Tibial artery (tissue), 4 donors: ENCODE results near the gene ASNS.
"Not testable (repeated sequence)": the region's sequence is repeated elsewhere in the genome, so short reads cannot be mapped to it uniquely, and the experiment has no call there.

ENCODE experiments used
- DNase-seq, 2 donors: peaks; one replicate each; pipeline ENCODE4 v3.0.0-alpha.2; 2019
- H3K27ac ChIP-seq, 2 donors: fragments of 200-600 bp; sonication (generic) in 1 of 2; 1 replicate in 1 of 2; 2 replicates in 1 of 2; pipeline ENCODE4 v1.5.1; 2018 to 2019; ENCODE audit warnings: mild to moderate bottlenecking in 1 of 2
- H3K27me3 ChIP-seq, 2 donors: fragments of 200-600 bp; sonication (generic) in 1 of 2; one replicate each; pipeline versions ENCODE4 v1.5.1 to v1.6.0; 2016 to 2019
- H3K36me3 ChIP-seq, 3 donors: fragments of 200-600 bp; sonication (generic) in 2 of 3; one replicate each; pipeline ENCODE4 v1.5.1; 2016 to 2019; ENCODE audit warnings: mild to moderate bottlenecking in 2 of 3
- H3K4me1 ChIP-seq, 4 donors: fragments of 200-600 bp; sonication (generic) in 2 of 4; 1 replicate in 3 of 4; 2 replicates in 1 of 4; pipeline ENCODE4 v1.5.1; 2016 to 2019
- H3K4me3 ChIP-seq, 2 donors: fragments of 200-600 bp; sonication (generic) in 1 of 2; 1 replicate in 1 of 2; 2 replicates in 1 of 2; pipeline ENCODE4 v1.5.1; 2018 to 2019; ENCODE audit warnings: mild to moderate bottlenecking in 2 of 2
- H3K9me3 ChIP-seq, 3 donors: fragments of 200-600 bp; sonication (generic) in 1 of 3; one replicate each; pipeline ENCODE4 v1.5.1; 2016 to 2019
- CTCF ChIP-seq, 2 experiments: fragments of 200-600 bp in 1 of 2; fragments of 450-650 bp in 1 of 2; IDR thresholded peaks; one replicate each; pipeline ENCODE4 v1.5.1; 2017 to 2019; ENCODE audit warnings: antibody characterized with exemption in 2 of 2, mild to moderate bottlenecking in 1 of 2, moderate library complexity in 1 of 2
- intact Hi-C: fragments of 100-400 bp; cut with DNase I; formaldehyde crosslinking; loops from one replicate; pipeline ENCODE4 v1.15.0; 2023; ENCODE audit warnings: low total_unique reads

The ASNS gene

GRCh38 chr7:97872025-97872669, at the start of gene ASNS:
Gene ASNS, minus strand, starts transcription at chr7:97872408. Its CDS starts 3,252 bp downstream, at chr7:97869156.
- intact Hi-C loops: no loop called here
- H3K36me3 ChIP-seq: peaks cover 2 to 7% (median 5%) of the 10 kb centered on the region in 3 donors
- H3K9me3 ChIP-seq: no peaks in the 10 kb centered on the region
- TF ChIP-seq CTCF (IDR thresholded peaks at IDR 0.05): no peak
- H3K27me3 ChIP-seq: no peaks in the 10 kb centered on the region
- H3K27ac ChIP-seq: peak within 1 kb of the TSS; percentile 68 to 82
- H3K4me1 ChIP-seq: peaks cover 0 to 12% (median 2%) of the 10 kb centered on the region in 4 donors
- peak within 1 kb of the TSS; percentile 72 to 77 for H3K4me3 ChIP-seq
- DNase-seq: peak; percentile 89 to 94

- intact Hi-C loops, H3K36me3 ChIP-seq, H3K27me3 ChIP-seq, H3K4me3 ChIP-seq, DNase-seq, H3K27ac ChIP-seq, H3K4me1 ChIP-seq, H3K9me3 ChIP-seq: not testable (repeated sequence)
Measured at GRCh38 chr7:97921254-97921653, 49.0 kb upstream of the ASNS start.

GRCh38 chr7:97915267-97915666, 43.1 kb upstream of the ASNS start:
- H3K4me1 ChIP-seq, H3K36me3 ChIP-seq, H3K27me3 ChIP-seq, intact Hi-C loops, H3K27ac ChIP-seq, DNase-seq, H3K4me3 ChIP-seq, H3K9me3 ChIP-seq: not testable (repeated sequence)

- H3K27ac ChIP-seq, H3K4me3 ChIP-seq, intact Hi-C loops, H3K27me3 ChIP-seq, DNase-seq, H3K36me3 ChIP-seq, H3K4me1 ChIP-seq, H3K9me3 ChIP-seq: not testable (repeated sequence)
Measured at GRCh38 chr7:97912294-97912693, 40.1 kb upstream of the ASNS start.

GRCh38 chr7:97896893-97897292, 24.7 kb upstream of the ASNS start:
- H3K36me3 ChIP-seq, H3K4me3 ChIP-seq, H3K27me3 ChIP-seq, DNase-seq, H3K4me1 ChIP-seq, H3K27ac ChIP-seq, intact Hi-C loops, H3K9me3 ChIP-seq: not testable (repeated sequence)

- DNase-seq, H3K4me1 ChIP-seq, intact Hi-C loops, H3K4me3 ChIP-seq, H3K27ac ChIP-seq, H3K9me3 ChIP-seq, H3K27me3 ChIP-seq, H3K36me3 ChIP-seq: not testable (repeated sequence)
Measured at GRCh38 chr7:97891721-97892120, 19.5 kb upstream of the ASNS start.

- H3K4me3 ChIP-seq, DNase-seq, intact Hi-C loops, H3K36me3 ChIP-seq, H3K27ac ChIP-seq, H3K4me1 ChIP-seq, H3K27me3 ChIP-seq, H3K9me3 ChIP-seq: not testable (repeated sequence)
Measured at GRCh38 chr7:97879527-97879926, 7.3 kb upstream of the ASNS start.

- H3K27me3 ChIP-seq, H3K4me3 ChIP-seq, H3K36me3 ChIP-seq, H3K27ac ChIP-seq, intact Hi-C loops, DNase-seq, H3K9me3 ChIP-seq: not testable (repeated sequence)
- peaks cover 0 to 12% (median 2%) of the 10 kb centered on the region in 4 donors for H3K4me1 ChIP-seq
Measured at GRCh38 chr7:97874894-97875293, 2.7 kb upstream of the ASNS start.

GRCh38 chr7:97873606-97874005, 1.4 kb upstream of the ASNS start:
- intact Hi-C loops: no loop called here
- Histone ChIP-seq H3K9me3 (no peaks in the 10 kb centered on the region), H3K27me3 (no peaks in the 10 kb centered on the region), H3K27ac (no peak overlapping the region), H3K4me3 (no peak overlapping the region), H3K4me1 (peaks cover 0 to 12% (median 2%) of the 10 kb centered on the region in 4 donors), H3K36me3 (peaks cover 0 to under 1% (median 0%) of the 10 kb centered on the region in 3 donors)
- no peak for TF ChIP-seq CTCF (IDR thresholded peaks at IDR 0.05)
- DNase-seq: no peak
